NCI-H2107 treated with DMSO at 0.1 percent for 48 hours (cell line): ENCODE measurements around the gene DSG1.
"Not testable (repeated sequence)": the region's sequence is repeated elsewhere in the genome, so short reads cannot be mapped to it uniquely, and the experiment has no call there.

Source experiments
- DNase-seq: peaks from one replicate; lab custom pipeline; 2025; ENCODE audit not compliant: unreplicated experiment; lab: John Stamatoyannopoulos, UW

DSG1 gene

GRCh38 chr18:31317860-31318259 is at the start of gene DSG1:
Gene DSG1, plus strand, starts transcription at chr18:31318160. Its CDS starts 141 bp downstream, at chr18:31318301.
- DNase-seq = no peak

- no peak for DNase-seq
Observed at GRCh38 chr18:31268985-31269406, 49.0 kb upstream of the DSG1 start.

GRCh38 chr18:31269566-31269965 is 48.4 kb upstream of the DSG1 start:
- no peak for DNase-seq

GRCh38 chr18:31270578-31270977 is 47.4 kb upstream of the DSG1 start:
- no peak for DNase-seq

- no peak for DNase-seq
Observed at GRCh38 chr18:31273812-31274527, 44.0 kb upstream of the DSG1 start.

- no peak for DNase-seq
Observed at GRCh38 chr18:31274931-31275330, 43.0 kb upstream of the DSG1 start.

- no peak for DNase-seq
Observed at GRCh38 chr18:31275722-31276463, 42.1 kb upstream of the DSG1 start.

GRCh38 chr18:31278609-31279071 is 39.3 kb upstream of the DSG1 start:
- DNase-seq = no peak

GRCh38 chr18:31280502-31280901 is 37.5 kb upstream of the DSG1 start:
- no peak for DNase-seq

- DNase-seq = no peak
Observed at GRCh38 chr18:31281437-31281836, 36.5 kb upstream of the DSG1 start.

- not testable (repeated sequence) for DNase-seq
Observed at GRCh38 chr18:31289446-31289845, 28.5 kb upstream of the DSG1 start.

GRCh38 chr18:31291688-31292087 is 26.3 kb upstream of the DSG1 start:
- no peak for DNase-seq

GRCh38 chr18:31294199-31294747 is 23.7 kb upstream of the DSG1 start:
- DNase-seq = no peak

GRCh38 chr18:31297248-31297647 is 20.7 kb upstream of the DSG1 start:
- DNase-seq = no peak

GRCh38 chr18:31301201-31301655 is 16.7 kb upstream of the DSG1 start:
- no peak for DNase-seq

GRCh38 chr18:31302991-31303390 is 15.0 kb upstream of the DSG1 start:
- DNase-seq = no peak

- DNase-seq = no peak
Observed at GRCh38 chr18:31303771-31304170, 14.2 kb upstream of the DSG1 start.

- DNase-seq = no peak
Observed at GRCh38 chr18:31309115-31309514, 8.8 kb upstream of the DSG1 start.

- DNase-seq = no peak
Observed at GRCh38 chr18:31316974-31317373, 986 bp upstream of the DSG1 start.

GRCh38 chr18:31321719-31322118 is 3.8 kb downstream of the DSG1 start:
- DNase-seq = no peak

GRCh38 chr18:31325051-31325450 is 7.1 kb downstream of the DSG1 start:
- no peak for DNase-seq
